Measurements from ENCODE around the gene COQ9. TPM values are rescaled to one million over a fixed set of nuclear protein-coding genes. Genes with fewer than 3 reads are reported as not detected.
A peak's percentile ranks its signal among the peaks of the same experiment; 100 is the strongest.

COQ9 gene
- total and polyA plus RNA-seq, 4 experiments from 2014 or later: 26.8 to 37.7 (median 31.6) TPM

GRCh38 chr16:57479205-57479975, 32.1 kb downstream of the COQ9 start:
- Histone ChIP-seq H3K27me3 (ENCODE audit: insufficient read depth, low read length) (no peaks in the 10 kb centered on the region), H3K9me3 (ENCODE audit: control insufficient read depth in 1 of 2, low read length in 2 of 2) (no peaks in the 10 kb centered on the region), H3K4me1 (ENCODE audit: insufficient read depth, low read length) (peaks cover 17% of the 10 kb centered on the region), H3K27ac (ENCODE audit: low read depth, low read length) (no peak overlapping the region), H3K4me3 (ENCODE audit: low read length in 2 of 2) (no peak overlapping the region), H3K36me3 (ENCODE audit: insufficient read depth, low read length) (no peaks in the 10 kb centered on the region)
- no peaks in the 10 kb centered on the region for H3K27me3 Mint-ChIP-seq
- CTCF ChIA-PET (ENCODE audit: partially characterized antibody): interaction anchor here (0.9 kb wide), 1 partner anchor 38 kb away, joined by 3 read pairs; no protein-coding TSS in a partner anchor
- intact Hi-C loops (cut with micrococcal nuclease): no loop called here
- no peaks in the 10 kb centered on the region for H3K36me3 Mint-ChIP-seq
- no peak overlapping the region for H3K4me3 Mint-ChIP-seq
- no peak for DNase-seq
- no peaks in the 10 kb centered on the region for H3K9me3 Mint-ChIP-seq
- H3K4me1 Mint-ChIP-seq: peaks cover 5 to 12% (median 10%) of the 10 kb centered on the region in 4 donors
- no peak overlapping the region for H3K27ac Mint-ChIP-seq
- POLR2A ChIA-PET (ENCODE audit: partially characterized antibody): interaction anchor here (2.5 kb wide), 1 partner anchor 17 kb away, joined by 11 read pairs; the partner anchor contains the start of gene POLR2C

- H3K4me1 Mint-ChIP-seq: peaks cover 10 to 19% (median 15%) of the 10 kb centered on the region in 4 donors
- no peak for DNase-seq
- H3K27ac ChIP-seq (ENCODE audit: low read depth, low read length): no peak overlapping the region
- H3K9me3 ChIP-seq (ENCODE audit: control insufficient read depth in 1 of 2, low read length in 2 of 2): no peaks in the 10 kb centered on the region
- H3K4me3 ChIP-seq (ENCODE audit: low read length in 2 of 2): no peak overlapping the region
- peaks cover 20% of the 10 kb centered on the region for H3K4me1 ChIP-seq (ENCODE audit: insufficient read depth, low read length)
- H3K27ac Mint-ChIP-seq: peak overlapping the region in 1 of 7 donors; percentile 21
- ChIA-PET CTCF (ENCODE audit: partially characterized antibody) (interaction anchor here (2.0 kb wide), 1 partner anchor 39 kb away, joined by 10 read pairs; no protein-coding TSS in a partner anchor), POLR2A (ENCODE audit: partially characterized antibody) (interaction anchor here (2.5 kb wide), 1 partner anchor 17 kb away, joined by 11 read pairs; the partner anchor contains the start of gene POLR2C)
- H3K36me3 Mint-ChIP-seq: no peaks in the 10 kb centered on the region
- no peaks in the 10 kb centered on the region for H3K9me3 Mint-ChIP-seq
- intact Hi-C loops (cut with micrococcal nuclease): no loop called here
- H3K27me3 ChIP-seq (ENCODE audit: insufficient read depth, low read length): no peaks in the 10 kb centered on the region
- no peak overlapping the region for H3K4me3 Mint-ChIP-seq
- no peaks in the 10 kb centered on the region for H3K27me3 Mint-ChIP-seq
- no peaks in the 10 kb centered on the region for H3K36me3 ChIP-seq (ENCODE audit: insufficient read depth, low read length)
These were observed 32.9 kb downstream of the COQ9 start for GRCh38 chr16:57479976-57480753.

GRCh38 chr16:57480754-57481230, 33.5 kb downstream of the COQ9 start:
- H3K9me3 Mint-ChIP-seq: no peaks in the 10 kb centered on the region
- no peaks in the 10 kb centered on the region for H3K36me3 Mint-ChIP-seq
- no peaks in the 10 kb centered on the region for H3K36me3 ChIP-seq (ENCODE audit: insufficient read depth, low read length)
- H3K27me3 ChIP-seq (ENCODE audit: insufficient read depth, low read length): no peaks in the 10 kb centered on the region
- POLR2A ChIA-PET (ENCODE audit: partially characterized antibody): interaction anchor here (2.5 kb wide), 1 partner anchor 18 kb away, joined by 11 read pairs; the partner anchor contains the start of gene POLR2C
- CTCF ChIA-PET (ENCODE audit: partially characterized antibody): interaction anchor here (2.0 kb wide), 1 partner anchor 39 kb away, joined by 10 read pairs; no protein-coding TSS in a partner anchor
- no peaks in the 10 kb centered on the region for H3K9me3 ChIP-seq (ENCODE audit: control insufficient read depth in 1 of 2, low read length in 2 of 2)
- H3K4me3 ChIP-seq (ENCODE audit: low read length in 2 of 2): no peak overlapping the region
- no peak overlapping the region for H3K27ac ChIP-seq (ENCODE audit: low read depth, low read length)
- H3K4me1 Mint-ChIP-seq: peaks cover 10 to 23% (median 20%) of the 10 kb centered on the region in 4 donors
- intact Hi-C loops (cut with micrococcal nuclease): no loop called here
- no peaks in the 10 kb centered on the region for H3K27me3 Mint-ChIP-seq
- H3K4me3 Mint-ChIP-seq: no peak overlapping the region
- DNase-seq: no peak
- peaks cover 24% of the 10 kb centered on the region for H3K4me1 ChIP-seq (ENCODE audit: insufficient read depth, low read length)
- peak overlapping the region in 1 of 7 donors; percentile 21 for H3K27ac Mint-ChIP-seq

GRCh38 chr16:57481421-57481820, 34.1 kb downstream of the COQ9 start:
- no peak overlapping the region for H3K4me3 ChIP-seq (ENCODE audit: low read length in 2 of 2)
- intact Hi-C loops (cut with micrococcal nuclease): no loop called here
- H3K27ac ChIP-seq (ENCODE audit: low read depth, low read length): no peak overlapping the region
- Mint-ChIP-seq H3K4me3 (no peak overlapping the region), H3K4me1 (peaks cover 7 to 20% (median 16%) of the 10 kb centered on the region in 4 donors), H3K9me3 (no peaks in the 10 kb centered on the region), H3K27me3 (no peaks in the 10 kb centered on the region), H3K27ac (peak overlapping the region in 1 of 7 donors; percentile 79), H3K36me3 (no peaks in the 10 kb centered on the region)
- H3K36me3 ChIP-seq (ENCODE audit: insufficient read depth, low read length): no peaks in the 10 kb centered on the region
- no peaks in the 10 kb centered on the region for H3K27me3 ChIP-seq (ENCODE audit: insufficient read depth, low read length)
- H3K9me3 ChIP-seq (ENCODE audit: control insufficient read depth in 1 of 2, low read length in 2 of 2): no peaks in the 10 kb centered on the region
- ChIA-PET POLR2A (ENCODE audit: partially characterized antibody) (interaction anchor here (2.5 kb wide), 1 partner anchor 19 kb away, joined by 11 read pairs; the partner anchor contains the start of gene POLR2C), CTCF (ENCODE audit: partially characterized antibody) (interaction anchor here (0.8 to 2.0 kb wide), 2 partner anchors 38 to 56 kb away, joined by 3 to 10 read pairs; no protein-coding TSS in a partner anchor)
- no peak for DNase-seq
- H3K4me1 ChIP-seq (ENCODE audit: insufficient read depth, low read length): peaks cover 20% of the 10 kb centered on the region

- CTCF ChIA-PET (ENCODE audit: partially characterized antibody): interaction anchor here (0.7 to 1.1 kb wide), 3 partner anchors 20 to 61 kb away, joined by 4 to 5 read pairs (median 4); partner anchors contain the start of gene POLR2C
These were observed 35.7 kb downstream of the COQ9 start for GRCh38 chr16:57482845-57483545.

DNA sequence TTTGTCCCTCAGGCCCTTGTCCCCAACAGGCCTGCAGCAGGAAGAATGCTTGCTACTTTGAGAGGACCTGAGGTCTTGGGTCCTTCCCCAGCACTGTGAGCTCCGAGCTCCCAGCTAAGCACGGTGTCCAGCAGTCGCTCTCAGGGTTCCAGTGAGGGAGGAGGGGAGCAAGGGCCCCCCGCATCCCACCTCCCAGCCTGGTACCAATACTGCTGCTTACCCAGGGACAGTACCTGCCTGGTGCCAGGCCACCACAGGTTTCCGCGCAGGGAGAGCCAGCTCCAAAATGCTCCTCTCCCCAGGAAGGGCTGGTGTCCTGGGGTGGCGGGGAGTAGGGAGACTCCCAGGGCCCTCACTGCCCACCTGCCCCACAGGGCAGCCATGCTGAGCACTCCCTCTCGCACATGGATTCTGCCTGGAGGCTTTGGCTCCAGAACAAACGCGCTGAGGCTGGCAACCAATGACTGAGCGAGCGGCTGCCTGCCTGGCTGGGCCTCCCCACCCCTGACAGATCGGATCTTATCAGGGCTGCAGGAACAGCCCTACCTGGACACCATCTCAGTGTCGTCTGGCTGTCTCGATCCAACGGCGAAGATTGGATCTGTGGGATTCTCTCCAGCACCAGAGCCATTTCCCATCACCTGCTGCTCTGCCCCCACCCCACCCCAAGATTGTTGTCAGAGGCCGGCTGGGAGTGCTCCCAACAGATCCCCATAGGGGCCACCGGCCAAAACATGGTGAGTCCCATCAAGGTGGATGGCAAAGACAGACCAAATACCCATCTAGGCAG, 36.6 kb downstream of the COQ9 start:
- H3K27ac Mint-ChIP-seq: no peak overlapping the region
- H3K4me1 ChIP-seq (ENCODE audit: insufficient read depth, low read length): peaks cover 17% of the 10 kb centered on the region
- peak overlapping the region in 1 of 8 donors; percentile 52 for H3K4me3 Mint-ChIP-seq
- H3K9me3 Mint-ChIP-seq: no peaks in the 10 kb centered on the region
- intact Hi-C loops (cut with micrococcal nuclease): no loop called here
- no peaks in the 10 kb centered on the region for H3K27me3 ChIP-seq (ENCODE audit: insufficient read depth, low read length)
- H3K36me3 ChIP-seq (ENCODE audit: insufficient read depth, low read length): no peaks in the 10 kb centered on the region
- H3K9me3 ChIP-seq (ENCODE audit: control insufficient read depth in 1 of 2, low read length in 2 of 2): no peaks in the 10 kb centered on the region
- H3K27me3 Mint-ChIP-seq: no peaks in the 10 kb centered on the region
- ChIA-PET POLR2A (ENCODE audit: partially characterized antibody) (no interaction called here), CTCF (ENCODE audit: partially characterized antibody) (interaction anchor here (1.0 to 1.1 kb wide), 2 partner anchors 21 to 36 kb away, joined by 4 to 5 read pairs; partner anchors contain the start of gene POLR2C)
- DNase-seq: no peak
- H3K4me3 ChIP-seq (ENCODE audit: low read length in 2 of 2): no peak overlapping the region
- H3K4me1 Mint-ChIP-seq: peaks cover 11 to 27% (median 23%) of the 10 kb centered on the region in 4 donors
- H3K27ac ChIP-seq (ENCODE audit: low read depth, low read length): no peak overlapping the region
- H3K36me3 Mint-ChIP-seq: no peaks in the 10 kb centered on the region

More at GRCh38 chr16:57482845-57483545, 35.7 kb downstream of the COQ9 start:
- Histone ChIP-seq H3K4me3 (ENCODE audit: low read length in 2 of 2) (no peak overlapping the region), H3K9me3 (ENCODE audit: control insufficient read depth in 1 of 2, low read length in 2 of 2) (no peaks in the 10 kb centered on the region), H3K36me3 (ENCODE audit: insufficient read depth, low read length) (no peaks in the 10 kb centered on the region), H3K27me3 (ENCODE audit: insufficient read depth, low read length) (no peaks in the 10 kb centered on the region), H3K27ac (ENCODE audit: low read depth, low read length) (no peak overlapping the region), H3K4me1 (ENCODE audit: insufficient read depth, low read length) (peaks cover 17% of the 10 kb centered on the region)
- Mint-ChIP-seq H3K27me3 (no peaks in the 10 kb centered on the region), H3K36me3 (no peaks in the 10 kb centered on the region), H3K4me1 (peaks cover 11 to 27% (median 23%) of the 10 kb centered on the region in 4 donors), H3K4me3 (peak overlapping the region in 2 of 8 donors; percentile 22 to 65), H3K27ac (peak overlapping the region in 1 of 7 donors; percentile 57), H3K9me3 (no peaks in the 10 kb centered on the region)
- POLR2A ChIA-PET (ENCODE audit: partially characterized antibody): no interaction called here
- DNase-seq: no peak
- intact Hi-C loops (cut with micrococcal nuclease): no loop called here
